CD4-positive, alpha-beta T cell treated with Interleukin-10 for 1 hour (primary cell): ENCODE data around the gene HAPLN2.

Source experiments
- DNase-seq: peaks from one replicate; pipeline ENCODE4 v3.0.0-alpha.2; 2020

HAPLN2 gene

DNA sequence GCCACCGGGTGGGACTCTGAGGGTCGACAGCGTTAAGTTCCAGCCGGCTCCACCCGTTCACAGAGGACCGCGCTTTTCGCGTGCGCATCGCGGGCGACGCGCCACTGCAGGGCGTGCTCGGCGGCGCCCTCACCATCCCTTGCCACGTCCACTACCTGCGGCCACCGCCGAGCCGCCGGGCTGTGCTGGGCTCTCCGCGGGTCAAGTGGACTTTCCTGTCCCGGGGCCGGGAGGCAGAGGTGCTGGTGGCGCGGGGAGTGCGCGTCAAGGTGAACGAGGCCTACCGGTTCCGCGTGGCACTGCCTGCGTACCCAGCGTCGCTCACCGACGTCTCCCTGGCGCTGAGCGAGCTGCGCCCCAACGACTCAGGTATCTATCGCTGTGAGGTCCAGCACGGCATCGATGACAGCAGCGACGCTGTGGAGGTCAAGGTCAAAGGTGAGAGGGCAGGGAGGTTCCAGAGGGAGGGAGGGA is 27.6 kb downstream of the HAPLN2 start:
- no peak for DNase-seq

- no peak for DNase-seq
These were observed 28.1 kb downstream of the HAPLN2 start for GRCh38 chr1:156647351-156647750.

GRCh38 chr1:156648496-156648895 is 29.3 kb downstream of the HAPLN2 start:
- no peak for DNase-seq

- DNase-seq, result no peak
These were observed 29.7 kb downstream of the HAPLN2 start for GRCh38 chr1:156648951-156649350.

GRCh38 chr1:156652131-156652991 is 33.1 kb downstream of the HAPLN2 start:
- DNase-seq, result no peak

DNA sequence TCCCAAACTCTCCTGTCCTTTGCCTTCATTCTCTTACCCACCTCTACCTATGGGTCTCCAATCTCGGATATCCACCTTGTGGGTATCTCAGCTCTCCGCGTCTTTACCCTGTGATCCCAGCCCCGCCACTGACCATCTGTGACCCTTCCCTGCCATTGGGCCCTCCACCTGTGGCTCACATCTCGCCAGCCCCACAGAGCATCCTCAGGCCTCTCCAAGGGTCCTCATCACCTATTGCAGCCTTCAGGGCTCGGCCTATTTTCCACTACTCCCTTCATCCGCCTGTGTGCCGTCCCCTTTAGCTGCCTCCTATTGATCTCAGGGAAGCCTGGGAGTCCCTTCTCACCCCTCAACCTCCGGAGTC is 33.8 kb downstream of the HAPLN2 start:
- no peak for DNase-seq

DNA sequence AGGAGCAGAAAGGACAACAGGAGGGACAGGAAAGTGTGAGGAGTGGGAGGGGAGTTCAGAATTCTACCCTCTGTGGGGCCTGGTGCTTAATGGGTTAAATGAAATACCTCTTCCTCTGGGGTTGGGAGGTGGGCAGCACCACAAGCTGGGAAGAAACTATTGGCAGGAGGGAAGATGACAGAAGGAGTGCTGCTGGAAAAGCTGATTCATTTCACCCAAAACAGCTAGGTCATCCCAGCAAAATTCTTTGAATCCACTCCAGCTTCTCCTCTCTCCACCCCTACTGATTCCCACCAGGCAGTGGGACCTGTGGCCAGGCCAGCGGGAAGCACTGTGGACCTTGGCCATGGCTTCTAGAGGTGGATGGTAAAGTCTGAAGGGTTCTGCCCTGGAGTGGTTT is 35.5 kb downstream of the HAPLN2 start:
- no peak for DNase-seq

DNA sequence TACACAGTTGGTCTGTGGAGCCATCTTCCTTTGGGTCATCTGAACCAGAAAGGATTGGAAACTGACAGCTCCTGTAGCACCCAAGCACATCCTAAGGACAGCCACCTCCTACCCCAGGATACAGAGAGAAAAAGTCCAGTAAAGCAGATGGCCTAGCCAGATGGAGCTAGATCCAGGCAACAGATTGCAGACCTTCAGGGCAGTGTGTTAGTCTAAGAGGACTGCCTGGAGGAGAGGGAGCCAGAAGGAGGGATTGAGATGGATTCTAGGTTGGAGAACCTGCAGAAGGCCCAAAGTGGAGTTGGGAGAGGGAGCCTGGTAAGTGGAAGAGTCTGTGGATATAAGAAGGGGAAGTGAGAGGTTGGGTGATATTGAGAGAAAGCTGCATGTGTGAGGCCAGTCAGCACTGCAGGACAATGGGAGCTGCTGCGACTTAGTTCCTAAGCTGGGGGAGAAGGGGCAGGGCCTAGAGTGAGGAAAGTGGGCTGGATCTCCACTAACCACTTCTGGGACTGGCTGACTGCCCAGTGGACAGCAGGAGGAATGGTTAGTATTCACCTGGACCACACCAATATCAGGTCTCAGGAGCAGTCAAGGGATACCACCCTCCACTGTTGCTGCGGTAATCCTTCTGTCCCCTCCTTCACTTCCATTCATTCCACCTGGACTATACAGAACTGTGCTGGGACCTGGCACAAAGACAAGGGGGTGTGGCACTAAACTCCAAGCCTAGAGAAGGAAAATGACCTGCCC is 36.1 kb downstream of the HAPLN2 start:
- no peak for DNase-seq

- DNase-seq, result no peak
These were observed 36.8 kb downstream of the HAPLN2 start for GRCh38 chr1:156655904-156656516.

DNA sequence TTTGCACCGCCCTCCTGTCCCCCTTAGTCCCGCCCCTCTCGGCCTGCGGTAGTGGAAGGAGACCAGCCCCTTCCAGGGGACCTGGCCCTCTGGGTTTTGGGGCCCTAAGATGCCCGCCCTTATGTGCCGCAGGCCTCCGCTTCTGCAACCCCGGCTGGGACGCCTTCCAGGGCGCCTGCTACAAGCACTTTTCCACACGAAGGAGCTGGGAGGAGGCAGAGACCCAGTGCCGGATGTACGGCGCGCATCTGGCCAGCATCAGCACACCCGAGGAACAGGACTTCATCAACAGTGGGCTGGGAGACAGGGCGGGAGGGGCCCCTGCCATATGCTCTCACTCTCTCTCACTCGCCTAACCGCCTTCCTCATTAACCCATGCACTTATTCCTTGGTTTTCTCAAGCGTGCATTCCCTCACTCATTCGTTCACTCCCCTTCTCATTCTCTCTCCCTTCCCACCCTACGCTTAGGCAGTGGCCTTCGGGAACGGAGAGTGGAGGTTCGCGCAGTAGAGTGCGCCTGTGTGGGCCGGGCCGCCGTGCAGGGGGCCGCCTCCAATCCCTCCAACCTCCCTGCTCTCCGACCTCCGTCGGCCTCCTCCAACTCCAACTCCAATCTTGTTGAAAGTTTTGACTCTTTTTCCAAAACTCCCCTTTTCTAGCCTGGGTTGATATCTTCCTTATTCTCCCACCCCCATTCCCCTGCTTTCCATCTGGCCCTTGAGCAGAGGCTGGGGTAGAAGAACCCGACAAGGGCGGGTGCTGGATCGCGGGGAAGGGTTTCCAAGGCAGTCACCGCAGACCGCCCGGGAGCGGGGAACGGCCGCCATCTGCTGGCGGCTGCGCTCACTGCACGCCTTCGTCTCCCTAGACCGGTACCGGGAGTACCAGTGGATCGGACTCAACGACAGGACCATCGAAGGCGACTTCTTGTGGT is 37.9 kb downstream of the HAPLN2 start:
- DNase-seq, result peak; percentile 79

DNA sequence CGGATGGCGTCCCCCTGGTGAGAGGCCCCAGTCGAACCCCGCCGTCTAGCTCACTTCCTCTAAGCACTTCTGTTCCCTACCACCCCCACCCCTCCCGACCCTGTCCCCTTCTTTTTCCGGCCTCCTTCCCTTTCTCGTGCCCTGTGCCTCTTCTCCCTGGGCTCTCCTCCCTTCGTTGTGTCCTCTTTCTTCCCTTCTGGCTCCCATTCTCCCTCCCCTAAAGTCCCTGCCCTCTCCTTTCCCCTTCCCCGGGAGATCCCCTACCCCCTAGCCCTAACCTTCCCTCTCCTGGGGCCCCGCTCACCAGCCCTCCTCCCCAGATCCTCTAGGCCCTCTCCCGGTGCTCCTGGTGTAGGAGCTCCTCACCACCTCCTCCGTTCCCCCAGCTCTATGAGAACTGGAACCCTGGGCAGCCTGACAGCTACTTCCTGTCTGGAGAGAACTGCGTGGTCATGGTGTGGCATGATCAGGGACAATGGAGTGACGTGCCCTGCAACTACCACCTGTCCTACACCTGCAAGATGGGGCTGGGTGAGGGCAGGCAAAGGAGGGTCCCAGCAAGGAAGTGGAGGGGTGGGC is 38.6 kb downstream of the HAPLN2 start:
- no peak for DNase-seq

- no peak for DNase-seq
These were observed 39.3 kb downstream of the HAPLN2 start for GRCh38 chr1:156658496-156658895.

DNA sequence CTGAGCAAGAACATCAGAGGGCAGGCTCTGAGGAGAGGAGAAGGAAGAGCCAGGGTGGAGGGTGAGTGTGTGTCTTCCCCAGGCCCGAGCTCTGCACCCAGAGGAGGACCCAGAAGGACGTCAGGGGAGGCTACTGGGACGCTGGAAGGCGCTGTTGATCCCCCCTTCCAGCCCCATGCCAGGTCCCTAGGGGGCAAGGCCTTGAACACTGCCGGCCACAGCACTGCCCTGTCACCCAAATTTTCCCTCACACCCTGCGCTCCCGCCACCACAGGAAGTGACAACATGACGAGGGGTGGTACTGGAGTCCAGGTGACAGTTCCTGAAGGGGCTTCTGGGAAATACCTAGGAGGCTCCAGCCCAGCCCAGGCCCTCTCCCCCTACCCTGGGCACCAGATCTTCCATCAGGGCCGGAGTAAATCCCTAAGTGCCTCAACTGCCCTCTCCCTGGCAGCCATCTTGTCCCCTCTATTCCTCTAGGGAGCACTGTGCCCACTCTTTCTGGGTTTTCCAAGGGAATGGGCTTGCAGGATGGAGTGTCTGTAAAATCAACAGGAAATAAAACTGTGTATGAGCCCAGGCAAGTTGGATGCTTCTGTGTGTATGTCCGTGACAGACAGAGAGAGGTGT is 39.8 kb downstream of the HAPLN2 start:
- DNase-seq, result no peak

GRCh38 chr1:156659661-156659987 is 40.4 kb downstream of the HAPLN2 start:
- DNase-seq, result no peak

- DNase-seq, result peak; percentile 92
These were observed 41.0 kb downstream of the HAPLN2 start for GRCh38 chr1:156659988-156660751.

DNA sequence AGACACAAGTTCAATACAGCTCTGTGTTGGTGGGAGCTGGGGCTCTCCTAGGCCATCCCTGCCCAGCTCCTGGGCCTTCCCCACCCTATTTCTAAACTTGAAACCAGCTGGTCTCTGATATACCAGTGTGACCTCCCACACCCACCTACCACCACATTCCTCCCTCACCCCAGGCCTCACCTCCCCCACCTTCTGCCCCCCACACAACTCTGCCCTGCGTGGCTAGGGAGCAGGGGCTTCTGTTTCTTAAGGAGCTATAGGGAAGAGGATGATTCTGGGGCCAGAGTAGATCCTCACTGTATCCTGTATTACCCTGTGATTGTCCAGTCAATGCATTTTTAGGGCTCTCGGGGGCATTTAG is 41.5 kb downstream of the HAPLN2 start:
- DNase-seq, result no peak

DNA sequence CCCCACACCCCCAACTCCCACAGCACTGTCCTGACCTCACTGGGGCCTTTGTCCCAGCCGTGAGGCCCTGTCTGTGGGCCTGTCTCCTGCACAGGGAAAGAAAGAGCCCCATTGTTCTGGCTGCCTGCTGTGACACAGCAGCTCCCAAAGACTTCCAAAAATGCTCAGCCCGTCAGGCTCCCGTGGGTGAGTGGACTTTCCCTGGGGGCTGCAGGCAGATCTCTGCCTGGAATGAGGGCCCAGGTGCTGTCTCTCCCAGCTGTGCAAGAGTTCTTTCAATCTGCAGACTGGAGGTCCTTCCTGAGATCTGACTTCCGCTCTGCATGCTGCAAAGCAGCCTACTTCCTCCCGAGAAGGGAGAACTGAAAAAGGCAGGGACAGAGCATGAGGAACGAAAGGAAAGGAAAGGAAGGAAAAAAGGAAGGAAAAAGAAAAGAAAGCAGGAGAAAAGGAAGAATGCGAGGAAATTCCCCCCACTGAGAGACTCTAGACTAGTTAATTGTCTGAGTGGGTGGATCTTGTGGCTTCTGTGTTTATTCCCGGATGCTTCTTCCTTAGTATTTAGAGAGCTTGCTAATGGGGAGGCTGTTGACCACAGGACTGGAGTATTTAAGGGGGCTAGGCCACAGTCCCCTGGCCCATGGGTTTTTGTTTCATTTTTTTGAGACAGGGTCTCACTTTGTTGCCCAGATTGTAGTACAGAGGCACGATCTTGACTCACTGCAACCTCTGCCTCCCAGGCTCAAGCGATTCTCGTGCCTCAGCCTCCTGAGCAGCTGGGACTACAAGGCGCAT is 43.0 kb downstream of the HAPLN2 start:
- no peak for DNase-seq

DNA sequence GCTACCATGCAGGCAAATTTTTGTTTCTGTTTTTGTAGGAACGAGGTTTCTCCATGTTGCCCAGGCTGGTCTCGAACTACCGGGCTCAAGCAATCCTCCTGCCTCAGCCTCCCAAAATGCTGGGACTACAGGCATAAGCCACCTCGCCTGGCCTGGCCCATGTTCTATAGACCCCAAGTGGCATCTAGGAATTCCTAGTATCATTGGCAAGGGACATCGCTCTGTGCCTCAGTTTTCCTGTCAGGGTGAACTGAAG is 43.5 kb downstream of the HAPLN2 start:
- no peak for DNase-seq

- no peak for DNase-seq
These were observed 44.0 kb downstream of the HAPLN2 start for GRCh38 chr1:156663178-156663577.

DNA sequence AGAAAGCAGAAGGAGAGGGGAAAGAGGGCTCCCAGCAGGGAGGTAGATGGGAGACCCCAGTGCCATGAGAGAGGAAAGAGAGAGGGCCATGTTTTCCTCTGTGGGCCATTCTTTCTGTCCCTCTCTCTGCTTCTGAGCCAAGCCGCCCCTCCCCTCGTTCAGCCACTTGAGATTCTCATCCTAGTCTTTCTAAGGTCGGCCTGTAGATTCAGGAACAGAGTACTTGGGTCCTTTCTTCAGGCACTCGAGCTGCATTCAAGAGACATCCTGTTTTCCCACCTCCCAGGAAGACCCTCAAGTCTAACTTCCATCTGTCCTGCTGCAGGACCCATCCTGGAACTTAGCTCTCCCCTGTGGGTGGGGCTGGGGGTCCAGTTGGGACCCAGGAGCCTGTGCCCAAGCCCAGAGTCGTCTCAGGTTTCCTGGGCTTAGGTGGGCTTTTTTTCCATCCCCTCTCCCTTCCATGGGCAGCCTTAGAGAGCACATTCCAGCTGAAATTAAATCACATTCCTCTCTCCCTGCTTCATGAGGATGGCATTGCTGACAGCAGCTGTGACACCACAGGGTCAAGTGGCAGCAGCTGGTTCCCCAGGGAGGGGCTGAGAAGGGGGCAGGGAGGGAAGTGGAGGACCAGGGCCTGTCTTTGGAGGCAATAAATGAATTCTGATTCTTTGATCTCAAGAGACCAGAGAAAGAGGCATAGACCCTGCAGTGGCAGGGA is 45.0 kb downstream of the HAPLN2 start:
- no peak for DNase-seq
